Measurements from ENCODE around the gene SYNGR1. TPM values are rescaled to one million over a fixed set of nuclear protein-coding genes. Genes with fewer than 3 reads are reported as not detected.
A peak's percentile ranks its signal among the peaks of the same experiment; 100 is the strongest.

Gene SYNGR1
- total RNA-seq, 1 donor from 2014 or later: 26.6 TPM

DNA sequence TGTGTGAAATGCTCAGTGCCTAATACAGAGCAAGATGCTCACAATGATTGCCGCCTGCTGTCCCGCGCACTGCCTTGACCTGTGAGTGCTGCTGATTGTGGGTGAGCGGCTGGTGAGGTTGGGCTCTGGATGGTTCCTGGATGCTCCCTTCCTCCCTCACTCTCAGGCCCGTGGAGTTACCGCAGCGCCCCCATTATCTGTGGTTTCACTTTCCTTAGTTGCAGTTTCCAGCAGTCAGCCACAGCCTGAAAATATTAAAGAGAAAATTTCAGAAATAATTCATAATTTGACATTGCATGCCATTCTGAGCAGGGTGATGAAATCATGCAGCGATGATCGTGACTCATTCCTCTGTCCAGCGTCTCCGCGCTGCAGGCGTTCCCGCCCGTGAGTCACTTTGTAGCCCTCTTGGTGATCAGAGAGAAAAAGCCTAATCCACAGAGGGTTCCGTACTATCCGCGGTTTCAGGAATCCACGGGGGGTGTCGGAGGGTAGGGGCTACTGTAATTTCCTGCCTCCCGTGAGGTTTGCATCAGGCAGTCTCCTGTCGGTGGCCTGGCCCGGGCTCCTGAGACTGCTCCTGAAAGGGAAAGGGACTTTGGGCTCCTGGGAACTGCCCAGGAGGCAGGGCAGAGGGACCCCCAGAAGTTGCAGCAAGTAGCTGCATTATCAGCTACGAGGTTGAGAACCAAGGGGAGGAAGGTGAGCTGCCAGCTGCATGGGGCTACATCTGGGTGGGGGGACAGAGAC is 41.0 kb upstream of the SYNGR1 start:
- peaks cover 59% of the 10 kb centered on the region for H3K4me1 Mint-ChIP-seq (ENCODE audit: unreplicated experiment)

DNA sequence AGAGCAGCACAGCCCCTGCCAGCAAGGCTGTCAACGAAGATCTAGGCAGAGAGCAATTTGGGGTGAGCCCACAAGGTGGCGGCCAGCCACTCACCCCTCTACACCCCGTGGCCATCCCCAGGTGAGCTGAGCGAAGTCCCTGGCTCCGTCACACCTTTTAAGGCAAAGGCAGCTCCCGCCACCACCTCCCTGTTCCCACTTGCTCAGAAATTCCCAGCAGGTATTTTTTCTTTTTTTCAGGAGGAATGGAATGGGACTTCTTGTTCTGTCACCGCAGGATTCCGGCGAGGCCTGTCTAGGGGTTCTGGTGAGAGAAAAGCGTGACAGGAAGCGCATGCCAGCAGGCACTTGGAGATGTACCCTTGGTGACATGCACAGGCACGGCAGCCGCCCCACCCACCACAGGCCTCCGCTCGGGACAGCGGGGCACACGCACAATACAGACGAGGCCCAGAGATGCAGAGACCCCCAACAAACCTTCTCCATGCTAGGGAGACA is 40.4 kb upstream of the SYNGR1 start:
- H3K27ac Mint-ChIP-seq (ENCODE audit: unreplicated experiment): peak overlapping the region; percentile 100
- TF ChIP-seq, protein P1, sequence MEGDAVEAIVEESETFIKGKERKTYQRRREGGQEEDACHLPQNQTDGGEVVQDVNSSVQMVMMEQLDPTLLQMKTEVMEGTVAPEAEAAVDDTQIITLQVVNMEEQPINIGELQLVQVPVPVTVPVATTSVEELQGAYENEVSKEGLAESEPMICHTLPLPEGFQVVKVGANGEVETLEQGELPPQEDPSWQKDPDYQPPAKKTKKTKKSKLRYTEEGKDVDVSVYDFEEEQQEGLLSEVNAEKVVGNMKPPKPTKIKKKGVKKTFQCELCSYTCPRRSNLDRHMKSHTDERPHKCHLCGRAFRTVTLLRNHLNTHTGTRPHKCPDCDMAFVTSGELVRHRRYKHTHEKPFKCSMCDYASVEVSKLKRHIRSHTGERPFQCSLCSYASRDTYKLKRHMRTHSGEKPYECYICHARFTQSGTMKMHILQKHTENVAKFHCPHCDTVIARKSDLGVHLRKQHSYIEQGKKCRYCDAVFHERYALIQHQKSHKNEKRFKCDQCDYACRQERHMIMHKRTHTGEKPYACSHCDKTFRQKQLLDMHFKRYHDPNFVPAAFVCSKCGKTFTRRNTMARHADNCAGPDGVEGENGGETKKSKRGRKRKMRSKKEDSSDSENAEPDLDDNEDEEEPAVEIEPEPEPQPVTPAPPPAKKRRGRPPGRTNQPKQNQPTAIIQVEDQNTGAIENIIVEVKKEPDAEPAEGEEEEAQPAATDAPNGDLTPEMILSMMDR (IDR thresholded peaks at IDR 0.05): peak; percentile 40
- no peaks in the 10 kb centered on the region for H3K9me3 Mint-ChIP-seq (ENCODE audit: unreplicated experiment)
- no peaks in the 10 kb centered on the region for H3K27me3 Mint-ChIP-seq (ENCODE audit: unreplicated experiment)
- DNase-seq (ENCODE audit: extremely low spot score, unreplicated experiment): no peak
- peak overlapping the region; percentile 53 for H3K4me3 Mint-ChIP-seq (ENCODE audit: unreplicated experiment)
- peaks cover 26% of the 10 kb centered on the region for H3K36me3 Mint-ChIP-seq (ENCODE audit: unreplicated experiment)
- peaks cover 61% of the 10 kb centered on the region for H3K4me1 Mint-ChIP-seq (ENCODE audit: unreplicated experiment)

More for the DNA sequence above, 41.0 kb upstream of the SYNGR1 start:
- H3K4me3 Mint-ChIP-seq (ENCODE audit: unreplicated experiment): peak overlapping the region; percentile 53
- H3K36me3 Mint-ChIP-seq (ENCODE audit: unreplicated experiment): peaks cover 25% of the 10 kb centered on the region
- no peaks in the 10 kb centered on the region for H3K27me3 Mint-ChIP-seq (ENCODE audit: unreplicated experiment)
- no peaks in the 10 kb centered on the region for H3K9me3 Mint-ChIP-seq (ENCODE audit: unreplicated experiment)
- H3K27ac Mint-ChIP-seq (ENCODE audit: unreplicated experiment): peak overlapping the region; percentile 100
- TF ChIP-seq, protein P1 (IDR thresholded peaks at IDR 0.05): peak; percentile 46
- DNase-seq (ENCODE audit: extremely low spot score, unreplicated experiment): peak; percentile 95

DNA sequence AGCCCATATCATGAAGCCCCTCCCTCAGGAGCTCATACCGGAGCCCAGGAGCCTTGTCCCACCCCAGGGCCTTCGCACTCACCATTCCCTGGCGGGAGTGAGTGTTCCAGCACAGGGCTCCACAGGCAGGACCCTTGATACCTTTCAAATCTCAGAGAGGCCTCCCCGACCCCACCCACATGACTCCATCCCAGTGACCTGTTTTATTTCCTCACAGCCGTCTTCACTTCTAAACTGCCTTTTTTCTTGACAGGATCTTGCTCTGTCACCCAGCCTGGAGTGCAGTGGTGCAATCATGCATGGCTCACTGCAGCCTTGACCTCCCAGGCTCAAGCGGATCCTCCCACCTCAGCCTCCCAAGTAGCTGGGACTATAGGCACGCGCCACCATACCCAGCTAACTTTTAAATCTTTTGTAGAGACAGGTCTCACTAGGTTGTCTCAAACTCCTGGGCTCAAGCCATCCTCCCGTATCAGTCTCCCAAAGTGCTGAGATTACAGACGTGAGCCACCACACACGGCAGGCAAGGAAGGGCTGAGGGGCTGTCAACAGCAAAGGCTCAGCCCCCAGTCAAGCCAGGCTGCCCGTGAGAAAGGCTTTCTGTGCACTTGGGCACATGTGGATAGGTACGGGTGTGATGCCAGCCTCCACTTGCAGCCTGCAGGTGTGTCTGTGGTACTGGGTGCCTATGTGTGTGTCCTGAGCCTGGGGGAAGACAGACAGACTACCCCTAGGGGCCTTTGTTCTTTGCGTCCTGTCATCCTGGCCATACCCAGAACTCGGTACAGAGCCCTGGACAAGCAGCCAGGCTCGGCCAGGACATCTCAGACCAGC is 39.7 kb upstream of the SYNGR1 start:
- TF ChIP-seq, protein P1 (IDR thresholded peaks at IDR 0.05): no peak
- no peak overlapping the region for H3K4me3 Mint-ChIP-seq (ENCODE audit: unreplicated experiment)
- peaks cover 65% of the 10 kb centered on the region for H3K4me1 Mint-ChIP-seq (ENCODE audit: unreplicated experiment)
- peak overlapping the region; percentile 100 for H3K27ac Mint-ChIP-seq (ENCODE audit: unreplicated experiment)
- DNase-seq (ENCODE audit: extremely low spot score, unreplicated experiment): no peak
- no peaks in the 10 kb centered on the region for H3K27me3 Mint-ChIP-seq (ENCODE audit: unreplicated experiment)
- H3K9me3 Mint-ChIP-seq (ENCODE audit: unreplicated experiment): no peaks in the 10 kb centered on the region
- peaks cover 30% of the 10 kb centered on the region for H3K36me3 Mint-ChIP-seq (ENCODE audit: unreplicated experiment)

DNA sequence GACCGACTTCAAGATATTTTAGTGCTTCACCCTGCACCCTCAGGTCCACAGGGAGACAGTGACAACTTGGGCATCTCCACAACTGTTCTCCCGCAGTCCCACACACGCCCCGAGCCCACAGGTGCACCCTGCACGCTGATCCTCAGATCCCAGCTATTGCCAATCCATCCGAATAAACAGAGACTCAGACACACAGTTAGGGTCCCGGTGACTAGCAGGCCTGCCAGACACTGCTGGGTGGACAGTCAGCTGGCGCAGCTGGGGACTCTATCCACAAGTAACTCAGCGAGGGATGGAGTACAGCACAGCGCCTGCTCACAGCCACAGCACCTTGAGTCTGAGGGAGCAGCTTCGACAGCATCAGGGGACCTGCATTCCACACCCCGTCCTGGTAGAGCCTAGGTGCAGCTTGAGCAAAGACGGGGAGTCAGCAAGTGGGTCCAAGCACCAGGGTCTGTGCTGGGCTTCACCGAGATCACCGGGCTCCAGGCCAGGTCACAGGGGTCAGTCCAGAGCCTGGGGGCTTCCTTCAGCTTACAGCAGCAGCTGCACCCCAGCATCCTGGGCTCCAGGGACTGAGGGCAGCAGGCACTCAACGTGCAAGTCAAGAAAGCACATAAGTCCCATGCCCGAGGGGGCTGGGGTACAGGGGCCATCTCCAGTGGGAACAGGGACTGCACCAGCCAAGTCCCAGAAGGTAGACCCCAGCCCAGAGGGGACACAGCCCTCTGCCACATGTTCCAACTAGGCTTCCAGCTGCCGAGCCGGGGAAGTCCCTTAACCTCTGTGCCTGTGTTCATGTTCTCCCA is 38.0 kb upstream of the SYNGR1 start:
- H3K36me3 Mint-ChIP-seq (ENCODE audit: unreplicated experiment): peaks cover 45% of the 10 kb centered on the region
- peaks cover 76% of the 10 kb centered on the region for H3K4me1 Mint-ChIP-seq (ENCODE audit: unreplicated experiment)

More for the DNA sequence above, 38.0 kb upstream of the SYNGR1 start:
- H3K4me3 Mint-ChIP-seq (ENCODE audit: unreplicated experiment): no peak overlapping the region
- TF ChIP-seq, protein P1 (IDR thresholded peaks at IDR 0.05): no peak
- no peaks in the 10 kb centered on the region for H3K9me3 Mint-ChIP-seq (ENCODE audit: unreplicated experiment)
- H3K27ac Mint-ChIP-seq (ENCODE audit: unreplicated experiment): peak overlapping the region; percentile 100
- no peaks in the 10 kb centered on the region for H3K27me3 Mint-ChIP-seq (ENCODE audit: unreplicated experiment)
- DNase-seq (ENCODE audit: extremely low spot score, unreplicated experiment): no peak
